NT2/D1 (cell line): ENCODE data around the gene FAM163B.

ENCODE experiments used
- DNase-seq: peaks from one replicate; pipeline ENCODE4 v3.0.0-alpha.2; 2011; ENCODE audit warnings: low read depth, low spot score
- H3K27me3 ChIP-seq: 2 replicates; pipeline ENCODE4 v1.6.0; 2011; ENCODE audit warnings: mild to moderate bottlenecking; ENCODE audit not compliant: insufficient read length, insufficient read depth
- H3K36me3 ChIP-seq: 2 replicates; pipeline ENCODE4 v1.6.1; 2011; ENCODE audit warnings: mild to moderate bottlenecking, low read length, mixed read lengths; ENCODE audit not compliant: insufficient read depth, insufficient read length
- H3K4me1 ChIP-seq: 2 replicates; pipeline ENCODE4 v1.5.1; 2011; ENCODE audit not compliant: insufficient read depth, insufficient read length
- H3K4me3 ChIP-seq: 2 replicates; pipeline ENCODE4 v1.5.1; 2011; ENCODE audit warnings: low read depth; ENCODE audit not compliant: insufficient read length
- H3K9ac ChIP-seq: 2 replicates; pipeline ENCODE4 v1.6.0; 2011; ENCODE audit warnings: low read depth; ENCODE audit not compliant: insufficient read length
- H3K9me3 ChIP-seq: 2 replicates; pipeline ENCODE4 v1.5.1; 2011; ENCODE audit warnings: mild to moderate bottlenecking, low read length; ENCODE audit not compliant: insufficient read depth
- SUZ12 ChIP-seq: IDR thresholded peaks from 2 replicates; pipeline ENCODE4 v1.6.1; 2011; ENCODE audit not compliant: insufficient read length, insufficient read depth; ENCODE audit errors: extremely low read depth
- YY1 ChIP-seq: IDR thresholded peaks from 2 replicates; pipeline ENCODE4 v1.6.1; 2011; ENCODE audit not compliant: insufficient read length, insufficient read depth
- ZNF274 ChIP-seq: IDR thresholded peaks from 2 replicates; pipeline ENCODE4 v1.6.1; 2011; ENCODE audit warnings: mild to moderate bottlenecking, low read depth, low read length

FAM163B gene

GRCh38 chr9:133614056-133614455, 4.9 kb upstream of the FAM163B start:
- peaks cover 10% of the 10 kb centered on the region for H3K4me1 ChIP-seq
- TF ChIP-seq ZNF274 (no peak), SUZ12 (no peak), YY1 (no peak)
- no peak overlapping the region for H3K9ac ChIP-seq
- no peak for DNase-seq
- H3K27me3 ChIP-seq, result peaks cover 63% of the 10 kb centered on the region
- no peaks in the 10 kb centered on the region for H3K36me3 ChIP-seq
- H3K9me3 ChIP-seq, result no peaks in the 10 kb centered on the region
- H3K4me3 ChIP-seq, result no peak overlapping the region

GRCh38 chr9:133613432-133613831, 4.2 kb upstream of the FAM163B start:
- H3K4me3 ChIP-seq, result no peak overlapping the region
- no peak for DNase-seq
- no peaks in the 10 kb centered on the region for H3K9me3 ChIP-seq
- no peak overlapping the region for H3K9ac ChIP-seq
- H3K4me1 ChIP-seq, result peaks cover 10% of the 10 kb centered on the region
- H3K36me3 ChIP-seq, result no peaks in the 10 kb centered on the region
- peaks cover 69% of the 10 kb centered on the region for H3K27me3 ChIP-seq
- no peak for TF ChIP-seq SUZ12

GRCh38 chr9:133612816-133613215, 3.6 kb upstream of the FAM163B start:
- Histone ChIP-seq H3K4me1 (peaks cover 10% of the 10 kb centered on the region), H3K36me3 (no peaks in the 10 kb centered on the region), H3K9ac (no peak overlapping the region), H3K27me3 (peaks cover 72% of the 10 kb centered on the region), H3K4me3 (no peak overlapping the region), H3K9me3 (no peaks in the 10 kb centered on the region)
- DNase-seq, result no peak
- no peak for TF ChIP-seq ZNF274
- TF ChIP-seq YY1, result no peak
- TF ChIP-seq SUZ12, result no peak

GRCh38 chr9:133612051-133612450, 2.9 kb upstream of the FAM163B start:
- peaks cover 72% of the 10 kb centered on the region for H3K27me3 ChIP-seq
- no peak for TF ChIP-seq SUZ12

GRCh38 chr9:133610845-133611244, 1.7 kb upstream of the FAM163B start:
- Histone ChIP-seq H3K36me3 (no peaks in the 10 kb centered on the region), H3K9me3 (no peaks in the 10 kb centered on the region), H3K4me3 (no peak overlapping the region), H3K9ac (no peak overlapping the region), H3K27me3 (peaks cover 74% of the 10 kb centered on the region), H3K4me1 (peaks cover 19% of the 10 kb centered on the region)
- TF ChIP-seq YY1 (no peak), ZNF274 (no peak), SUZ12 (no peak)
- no peak for DNase-seq

More at GRCh38 chr9:133612051-133612450, 2.9 kb upstream of the FAM163B start:
- Histone ChIP-seq H3K36me3 (no peaks in the 10 kb centered on the region), H3K9ac (no peak overlapping the region), H3K9me3 (no peaks in the 10 kb centered on the region), H3K4me1 (peaks cover 14% of the 10 kb centered on the region), H3K4me3 (no peak overlapping the region)
- DNase-seq, result no peak

GRCh38 chr9:133608889-133609288, 300 bp downstream of the FAM163B start:
- peaks cover 58% of the 10 kb centered on the region for H3K27me3 ChIP-seq

GRCh38 chr9:133608382-133608781, 807 bp downstream of the FAM163B start:
- H3K4me3 ChIP-seq, result peak overlapping the region; percentile 49
- H3K27me3 ChIP-seq, result peaks cover 57% of the 10 kb centered on the region
- no peak overlapping the region for H3K9ac ChIP-seq
- no peak for DNase-seq
- H3K36me3 ChIP-seq, result no peaks in the 10 kb centered on the region
- TF ChIP-seq YY1 (no peak), SUZ12 (no peak), ZNF274 (no peak)
- H3K9me3 ChIP-seq, result no peaks in the 10 kb centered on the region
- peaks cover 22% of the 10 kb centered on the region for H3K4me1 ChIP-seq

More at GRCh38 chr9:133608889-133609288, 300 bp downstream of the FAM163B start:
- Histone ChIP-seq H3K9me3 (no peaks in the 10 kb centered on the region), H3K4me3 (peak overlapping the region; percentile 49), H3K9ac (peak overlapping the region; percentile 72), H3K36me3 (no peaks in the 10 kb centered on the region), H3K4me1 (peaks cover 20% of the 10 kb centered on the region)
- TF ChIP-seq ZNF274 (no peak), YY1 (no peak), SUZ12 (no peak)
- DNase-seq, result no peak

- Histone ChIP-seq H3K27me3 (peaks cover 57% of the 10 kb centered on the region), H3K4me1 (peaks cover 24% of the 10 kb centered on the region), H3K9ac (no peak overlapping the region), H3K4me3 (no peak overlapping the region), H3K9me3 (no peaks in the 10 kb centered on the region), H3K36me3 (no peaks in the 10 kb centered on the region)
- no peak for TF ChIP-seq ZNF274
- no peak for TF ChIP-seq SUZ12
- TF ChIP-seq YY1, result no peak
- DNase-seq, result no peak
Measured at GRCh38 chr9:133607976-133608375, 1.2 kb downstream of the FAM163B start.
